Smooth muscle cell (in vitro differentiated cells): ENCODE results near the gene EEF1B2. TPM values are rescaled to one million over a fixed set of nuclear protein-coding genes. Genes with fewer than 3 reads are reported as not detected.
"Not testable (repeated sequence)": the region's sequence is repeated elsewhere in the genome, so short reads cannot be mapped to it uniquely, and the experiment has no call there.

ENCODE experiments used
- DNase-seq: peaks from one replicate; lab custom pipeline; 2025; ENCODE audit not compliant: unreplicated experiment; lab: John Stamatoyannopoulos, UW
- H2AFZ ChIP-seq: fragments of 200-600 bp; sonication (generic); 2 replicates; pipeline ENCODE4 v1.6.0; 2016; ENCODE audit warnings: antibody characterized with exemption, low read depth, mild to moderate bottlenecking
- H3F3A ChIP-seq: fragments of 200-600 bp; sonication (generic); 2 replicates; pipeline ENCODE4 v1.6.0; 2017; ENCODE audit warnings: antibody characterized with exemption, low read depth
- H3K27ac ChIP-seq: fragments of 200-600 bp; sonication (generic); 2 replicates; pipeline ENCODE4 v1.5.1; 2016; ENCODE audit warnings: low read depth, mild to moderate bottlenecking
- H3K27me3 ChIP-seq: fragments of 200-600 bp; sonication (generic); 2 replicates; pipeline ENCODE4 v1.6.1; 2016; ENCODE audit warnings: low read depth, mild to moderate bottlenecking
- H3K36me3 ChIP-seq: fragments of 200-600 bp; sonication (generic); 2 replicates; pipeline ENCODE4 v1.5.1; 2016; ENCODE audit warnings: low read depth
- H3K4me1 ChIP-seq: fragments of 200-600 bp; sonication (generic); 2 replicates; pipeline ENCODE4 v1.5.1; 2016; ENCODE audit warnings: low read depth
- H3K4me2 ChIP-seq: fragments of 200-600 bp; sonication (generic); 2 replicates; pipeline ENCODE4 v1.6.0; 2016; ENCODE audit warnings: mild to moderate bottlenecking
- H3K4me3 ChIP-seq: fragments of 200-600 bp; sonication (generic); 2 replicates; pipeline ENCODE4 v1.5.1; 2016; ENCODE audit warnings: mild to moderate bottlenecking
- H3K79me2 ChIP-seq: fragments of 200-600 bp; sonication (generic); 2 replicates; pipeline ENCODE4 v1.6.0; 2016; ENCODE audit warnings: low read depth, mild to moderate bottlenecking
- H3K9ac ChIP-seq: fragments of 200-600 bp; sonication (generic); 2 replicates; pipeline ENCODE4 v1.6.0; 2016; ENCODE audit warnings: low read depth
- H3K9me3 ChIP-seq: fragments of 200-600 bp; sonication (generic); replicated peaks from 2 replicates; pipeline ENCODE4 v1.5.1; 2016; ENCODE audit warnings: low read depth
- H4K20me1 ChIP-seq: fragments of 200-600 bp; sonication (generic); 2 replicates; pipeline ENCODE4 v1.6.0; 2016; ENCODE audit warnings: low read depth
- WGBS: methylation state at CpG from one replicate; pipeline ENCODE4 v1.1.7; 2016; ENCODE audit warnings: low lambda C conversion rate; 5-methylcytosine and 5-hydroxymethylcytosine counted together
- polyA plus RNA-seq: library from polyadenylated mRNA; unstranded; fragments of >200 nt; fragmentation: Nextera tagmentation; extraction: Ambion mirVana; gene quantifications from 2 replicates; pipeline ENCODE4 v1.2.1, GENCODE V29; 2016
- total RNA-seq: library from RNA; depleted of rRNA; stranded (reverse); fragments of >200 nt; gene quantifications from 2 replicates; pipeline ENCODE4 v1.2.3, GENCODE V29; 2014
- TF ChIP-seq, protein P1 (sequence below): fragments of 200-600 bp; sonication (generic); IDR thresholded peaks from 2 replicates; pipeline ENCODE4 v1.5.1; 2017; ENCODE audit warnings: borderline replicate concordance, mild to moderate bottlenecking, antibody characterized with exemption; ENCODE audit not compliant: insufficient read depth, poor library complexity, severe bottlenecking

EEF1B2 gene
- total and polyA plus RNA-seq, 2 experiments from 2014 or later: 336 to 401 TPM

- Histone ChIP-seq H3K9ac (no peak overlapping the region), H2AFZ (no peak overlapping the region)
- 92% methylated on average over 3 of the region's 3 CpGs for WGBS
Measured at GRCh38 chr2:206163251-206163880, 3.7 kb downstream of the EEF1B2 start.

GRCh38 chr2:206164261-206164862 is 4.7 kb downstream of the EEF1B2 start:
- Histone ChIP-seq H3K4me1 (peaks cover 8% of the 10 kb centered on the region), H3K9ac (no peak overlapping the region), H3K4me2 (no peak overlapping the region), H4K20me1 (peaks cover 23% of the 10 kb centered on the region), H3K4me3 (no peak overlapping the region), H3K27ac (no peak overlapping the region), H3K9me3 (no peaks in the 10 kb centered on the region), H3F3A (peaks cover 4% of the 10 kb centered on the region), H2AFZ (no peak overlapping the region), H3K79me2 (peaks cover 36% of the 10 kb centered on the region), H3K27me3 (no peaks in the 10 kb centered on the region), H3K36me3 (peaks cover 3% of the 10 kb centered on the region)
- TF ChIP-seq, protein P1, sequence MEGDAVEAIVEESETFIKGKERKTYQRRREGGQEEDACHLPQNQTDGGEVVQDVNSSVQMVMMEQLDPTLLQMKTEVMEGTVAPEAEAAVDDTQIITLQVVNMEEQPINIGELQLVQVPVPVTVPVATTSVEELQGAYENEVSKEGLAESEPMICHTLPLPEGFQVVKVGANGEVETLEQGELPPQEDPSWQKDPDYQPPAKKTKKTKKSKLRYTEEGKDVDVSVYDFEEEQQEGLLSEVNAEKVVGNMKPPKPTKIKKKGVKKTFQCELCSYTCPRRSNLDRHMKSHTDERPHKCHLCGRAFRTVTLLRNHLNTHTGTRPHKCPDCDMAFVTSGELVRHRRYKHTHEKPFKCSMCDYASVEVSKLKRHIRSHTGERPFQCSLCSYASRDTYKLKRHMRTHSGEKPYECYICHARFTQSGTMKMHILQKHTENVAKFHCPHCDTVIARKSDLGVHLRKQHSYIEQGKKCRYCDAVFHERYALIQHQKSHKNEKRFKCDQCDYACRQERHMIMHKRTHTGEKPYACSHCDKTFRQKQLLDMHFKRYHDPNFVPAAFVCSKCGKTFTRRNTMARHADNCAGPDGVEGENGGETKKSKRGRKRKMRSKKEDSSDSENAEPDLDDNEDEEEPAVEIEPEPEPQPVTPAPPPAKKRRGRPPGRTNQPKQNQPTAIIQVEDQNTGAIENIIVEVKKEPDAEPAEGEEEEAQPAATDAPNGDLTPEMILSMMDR: peak; percentile 79
- 84% methylated on average over 2 of the region's 2 CpGs for whole genome bisulfite sequencing
- DNase-seq: peak; percentile 1

More at GRCh38 chr2:206163251-206163880, 3.7 kb downstream of the EEF1B2 start:
- Histone ChIP-seq H3K27ac (no peak overlapping the region), H3F3A (peaks cover 4% of the 10 kb centered on the region), H3K27me3 (no peaks in the 10 kb centered on the region), H3K9me3 (no peaks in the 10 kb centered on the region), H3K79me2 (peaks cover 43% of the 10 kb centered on the region), H3K36me3 (peaks cover 3% of the 10 kb centered on the region), H3K4me2 (no peak overlapping the region), H4K20me1 (peaks cover 23% of the 10 kb centered on the region), H3K4me3 (no peak overlapping the region), H3K4me1 (peaks cover 8% of the 10 kb centered on the region)
- TF ChIP-seq, protein P1: no peak
- no peak for DNase-seq

GRCh38 chr2:206168230-206168629 is 8.5 kb downstream of the EEF1B2 start:
- peaks cover 13% of the 10 kb centered on the region for H4K20me1 ChIP-seq
- DNase-seq, H3K27me3 ChIP-seq, H3K4me1 ChIP-seq, H3K4me3 ChIP-seq, H3F3A ChIP-seq, H3K27ac ChIP-seq, H3K9me3 ChIP-seq, H3K9ac ChIP-seq, H3K79me2 ChIP-seq, H3K36me3 ChIP-seq, H2AFZ ChIP-seq, H3K4me2 ChIP-seq: not testable (repeated sequence)
- WGBS: 96% methylated on average over 4 of the region's 4 CpGs

DNA sequence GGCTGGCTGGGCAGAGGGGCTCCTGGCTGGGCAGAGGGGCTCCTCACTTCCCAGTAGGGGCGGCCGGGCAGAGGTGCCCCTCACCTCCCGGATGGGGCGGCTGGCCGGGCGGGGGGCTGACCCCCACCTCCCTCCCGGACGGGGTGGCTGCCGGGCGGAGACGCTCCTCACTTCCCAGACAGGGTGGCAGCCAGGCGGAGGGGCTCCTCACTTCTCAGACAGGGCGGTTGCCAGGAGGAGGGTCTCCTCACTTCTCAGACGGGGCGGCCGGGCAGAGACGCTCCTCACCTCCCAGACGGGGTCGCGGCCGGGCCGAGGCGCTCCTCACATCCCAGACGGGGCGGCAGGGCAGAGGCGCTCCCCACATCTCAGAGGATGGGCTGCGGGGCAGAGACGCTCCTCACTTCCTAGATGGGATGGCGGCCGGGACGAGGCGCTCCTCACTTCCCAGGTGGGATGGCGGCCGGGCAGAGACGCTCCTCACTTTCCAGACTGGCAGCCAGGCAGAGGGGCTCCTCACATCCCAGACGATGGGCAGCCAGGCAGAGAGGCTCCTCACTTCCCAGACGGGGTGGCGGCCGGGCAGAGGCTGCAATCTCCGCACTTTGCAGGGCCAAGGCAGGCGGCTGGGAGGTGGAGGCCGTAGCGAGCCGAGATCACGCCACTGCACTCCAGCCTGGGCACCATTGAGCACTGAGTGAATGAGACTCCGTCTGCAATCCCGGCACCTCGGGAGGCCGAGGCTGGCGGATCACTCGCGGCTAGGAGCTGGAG is 12.1 kb downstream of the EEF1B2 start:
- not testable (repeated sequence) for H3K4me1 ChIP-seq, H3K4me2 ChIP-seq, H3K4me3 ChIP-seq, H4K20me1 ChIP-seq, DNase-seq, H2AFZ ChIP-seq, H3K27me3 ChIP-seq, H3F3A ChIP-seq, H3K9me3 ChIP-seq, H3K27ac ChIP-seq, H3K9ac ChIP-seq, H3K36me3 ChIP-seq, H3K79me2 ChIP-seq
- WGBS: 95% methylated on average over 27 of the region's 52 CpGs
